Prostate gland (tissue), 2 donors: ENCODE results near the gene MDH1. TPM values are rescaled to one million over a fixed set of nuclear protein-coding genes. Genes with fewer than 3 reads are reported as not detected.

ENCODE experiments used
- DNase-seq: peaks from one replicate; pipeline ENCODE4 v3.0.0-alpha.2; 2019; ENCODE audit warnings: low spot score
- H3K27ac ChIP-seq, 2 donors: fragments of 200-600 bp; sonication (generic); 2 replicates each; pipeline ENCODE4 v1.5.1; 2017 to 2019
- H3K27me3 ChIP-seq: fragments of 200-600 bp; sonication (generic); replicated peaks from 2 replicates; pipeline ENCODE4 v1.5.1; 2019; ENCODE audit not compliant: insufficient read depth
- H3K36me3 ChIP-seq, 2 donors: fragments of 200-600 bp; sonication (generic); 1 replicate in 1 of 2; 2 replicates in 1 of 2; pipeline versions ENCODE4 v1.5.1 to v1.8.1; 2017 to 2019
- H3K4me1 ChIP-seq: fragments of 200-600 bp; sonication (generic); replicated peaks from 2 replicates; pipeline ENCODE4 v1.5.1; 2019
- H3K4me3 ChIP-seq, 2 donors: fragments of 200-600 bp; sonication (generic); 2 replicates each; pipeline ENCODE4 v1.5.1; 2017 to 2019
- H3K9me3 ChIP-seq: fragments of 200-600 bp; sonication (generic); 2 replicates; pipeline ENCODE4 v1.5.1; 2017
- CTCF ChIP-seq, 4 experiments: fragments of 200-600 bp in 2 of 4; fragments of 450-650 bp in 2 of 4; sonication (generic) in 2 of 4; IDR thresholded peaks; 1 replicate in 3 of 4; 2 replicates in 1 of 4; pipeline ENCODE4 v1.5.1; 2016 to 2019; ENCODE audit warnings: antibody characterized with exemption in 4 of 4, mild to moderate bottlenecking in 2 of 4, moderate library complexity in 2 of 4
- POLR2A ChIP-seq: fragments of 450-650 bp; IDR thresholded peaks from one replicate; pipeline ENCODE4 v1.6.1; 2016; ENCODE audit warnings: antibody characterized with exemption, mild to moderate bottlenecking
- POLR2AphosphoS5 ChIP-seq: sonication (generic); formaldehyde crosslinking; IDR thresholded peaks from one replicate; pipeline ENCODE4 v1.6.1; 2017; ENCODE audit warnings: antibody characterized with exemption
- WGBS: methylation state at CpG from one replicate; pipeline ENCODE4 v1.1.5; 2018; 5-methylcytosine and 5-hydroxymethylcytosine counted together
- intact Hi-C: fragments of 100-400 bp; cut with DNase I; formaldehyde crosslinking; loops from one replicate; pipeline ENCODE4 v1.14.2; 2022
- total RNA-seq, 2 donors: library from RNA; depleted of rRNA; stranded (reverse); fragments of >200 nt; gene quantifications; one replicate each; pipeline ENCODE4 v1.1.0, GENCODE V29; 2016

MDH1 gene
- total RNA-seq, 2 donors from 2014 or later = 120 to 160 TPM

GRCh38 chr2:63652652-63652985 lies 63.9 kb downstream of the MDH1 start:
- H3K36me3 ChIP-seq = no peaks in the 10 kb centered on the region
- no peaks in the 10 kb centered on the region for H3K27me3 ChIP-seq
- H3K4me3 ChIP-seq = no peak overlapping the region
- no peaks in the 10 kb centered on the region for H3K9me3 ChIP-seq
- H3K4me1 ChIP-seq = no peaks in the 10 kb centered on the region
- TF ChIP-seq CTCF (IDR thresholded peaks at IDR 0.05) (no peak), POLR2A (no peak), POLR2AphosphoS5 (no peak)
- WGBS = 85% methylated on average over 2 of the region's 2 CpGs
- no peak overlapping the region for H3K27ac ChIP-seq
- intact Hi-C loops = no loop called here
- no peak for DNase-seq

GRCh38 chr2:63654959-63655358 lies 66.2 kb downstream of the MDH1 start:
- no peak for TF ChIP-seq POLR2A
- no peak for TF ChIP-seq POLR2AphosphoS5
- TF ChIP-seq CTCF (IDR thresholded peaks at IDR 0.05) = no peak
- intact Hi-C loops = no loop called here

More at GRCh38 chr2:63654959-63655358, 66.2 kb downstream of the MDH1 start:
- DNase-seq = no peak
- H3K4me3 ChIP-seq = no peak overlapping the region
- no peaks in the 10 kb centered on the region for H3K4me1 ChIP-seq
- no peaks in the 10 kb centered on the region for H3K27me3 ChIP-seq
- WGBS = 72% methylated on average over 1 of the region's 1 CpG
- H3K36me3 ChIP-seq = no peaks in the 10 kb centered on the region
- no peak overlapping the region for H3K27ac ChIP-seq
- H3K9me3 ChIP-seq = no peaks in the 10 kb centered on the region

Other genes starting within 250 kb of the MDH1 start
- gene WDPCP, start 486 bp upstream of the MDH1 start, total RNA-seq = 10 to 100 TPM in 1 of 2 donors, 1 to 10 TPM in 1; 8.4 to 12.6 TPM